HG03095 (cell line): ENCODE data around the gene ZMYND8.
"Not testable (repeated sequence)": the region's sequence is repeated elsewhere in the genome, so short reads cannot be mapped to it uniquely, and the experiment has no call there.

Experiments used
- ATAC-seq: cut with Tn5 transposase; IDR thresholded peaks from one replicate; pipeline ENCODE4 v1.9.1; 2021; ENCODE audit warnings: moderate library complexity; ENCODE audit not compliant: unreplicated experiment

Gene ZMYND8

DNA sequence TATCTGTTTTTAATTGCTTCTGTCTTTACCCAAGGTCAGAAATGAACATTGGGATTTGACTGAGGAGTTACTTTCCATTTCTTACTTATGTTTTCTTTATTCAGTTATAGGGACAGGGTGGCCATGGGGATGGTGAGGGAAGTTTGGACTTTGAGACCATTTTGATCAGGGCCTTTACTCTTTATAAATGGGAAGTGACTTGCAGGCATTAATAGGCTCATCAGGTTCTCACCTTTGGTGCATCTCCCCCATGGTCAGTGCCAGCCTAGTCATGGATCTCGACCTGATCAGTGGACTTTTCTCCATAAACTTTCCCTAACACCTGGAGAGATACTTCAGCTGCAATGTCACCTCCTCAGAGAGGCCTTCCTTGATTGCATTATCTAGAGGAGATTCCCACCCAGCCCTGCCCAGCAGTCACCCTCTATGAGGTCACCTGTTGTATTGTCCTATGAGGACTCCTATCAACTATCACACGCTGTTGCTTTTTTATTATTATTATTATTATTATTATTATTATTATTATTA lies 16.8 kb upstream of the ZMYND8 start:
- ATAC-seq = no peak

DNA sequence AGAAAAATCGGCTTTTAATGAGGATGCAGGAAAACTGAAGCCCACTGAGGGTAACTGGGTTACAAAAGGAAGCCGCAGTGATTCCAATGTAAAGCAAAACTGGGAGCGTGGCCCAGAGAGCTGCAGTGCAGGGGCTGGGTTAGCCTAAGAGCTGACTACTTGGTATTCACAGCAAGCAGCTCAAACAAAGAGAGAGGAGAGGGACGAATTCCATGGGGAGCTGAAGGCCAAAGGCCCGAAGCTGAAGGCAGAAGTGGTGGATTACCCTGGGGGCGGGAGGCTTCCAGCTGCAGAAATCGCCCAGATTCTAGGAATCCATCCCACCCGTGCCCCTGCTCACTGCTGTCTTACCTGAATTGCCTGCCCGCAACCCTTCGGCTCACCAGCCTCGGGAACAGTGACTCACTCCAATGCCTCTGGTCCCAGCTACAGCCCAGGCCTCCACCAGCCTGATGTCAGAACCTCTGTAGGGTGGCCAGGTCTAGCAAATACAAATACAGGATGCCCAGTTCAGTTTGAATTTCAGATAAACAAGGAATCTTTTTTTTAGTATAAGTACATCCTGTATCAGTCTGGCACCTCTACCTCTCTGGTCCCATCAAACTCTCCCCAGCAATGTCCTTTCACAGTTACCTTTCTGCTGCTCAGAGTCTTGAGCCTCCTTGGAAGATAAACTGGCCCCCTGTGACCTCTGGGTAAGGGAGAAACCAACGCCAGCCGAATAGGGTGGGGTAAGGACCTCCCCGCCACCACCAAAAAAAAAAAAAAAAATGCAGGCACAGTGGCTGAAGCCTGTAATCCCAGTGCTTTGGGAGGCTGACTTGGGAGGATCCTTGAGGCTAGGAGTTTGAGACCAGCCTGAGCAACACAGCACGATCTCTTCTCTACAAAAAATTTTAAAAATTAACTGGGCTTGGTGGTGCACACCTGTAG lies 14.6 kb upstream of the ZMYND8 start:
- ATAC-seq = no peak

GRCh38 chr20:47370214-47370613 lies 13.7 kb upstream of the ZMYND8 start:
- ATAC-seq = no peak

- ATAC-seq = no peak
These were observed 11.8 kb upstream of the ZMYND8 start for GRCh38 chr20:47368301-47368700.

DNA sequence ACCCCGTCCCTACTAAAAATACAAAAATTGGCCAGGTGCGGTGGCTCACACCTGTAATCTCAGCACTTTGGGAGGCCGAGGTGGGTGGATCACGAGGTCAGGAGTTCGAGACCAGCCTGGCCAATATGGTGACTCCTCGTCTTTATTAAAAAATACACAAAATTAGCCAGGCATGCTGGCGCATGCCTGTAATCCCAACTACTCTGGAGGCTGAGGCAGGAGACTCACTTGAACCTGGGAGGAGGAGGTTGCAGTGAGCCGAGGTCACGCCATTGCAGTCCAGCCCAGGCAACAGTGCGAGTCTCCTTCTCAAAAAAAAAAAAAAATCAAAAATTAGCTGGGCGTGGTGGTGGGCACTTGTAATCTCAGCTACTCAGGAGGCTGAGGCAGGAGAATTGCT lies 9.8 kb upstream of the ZMYND8 start:
- not testable (repeated sequence) for ATAC-seq

DNA sequence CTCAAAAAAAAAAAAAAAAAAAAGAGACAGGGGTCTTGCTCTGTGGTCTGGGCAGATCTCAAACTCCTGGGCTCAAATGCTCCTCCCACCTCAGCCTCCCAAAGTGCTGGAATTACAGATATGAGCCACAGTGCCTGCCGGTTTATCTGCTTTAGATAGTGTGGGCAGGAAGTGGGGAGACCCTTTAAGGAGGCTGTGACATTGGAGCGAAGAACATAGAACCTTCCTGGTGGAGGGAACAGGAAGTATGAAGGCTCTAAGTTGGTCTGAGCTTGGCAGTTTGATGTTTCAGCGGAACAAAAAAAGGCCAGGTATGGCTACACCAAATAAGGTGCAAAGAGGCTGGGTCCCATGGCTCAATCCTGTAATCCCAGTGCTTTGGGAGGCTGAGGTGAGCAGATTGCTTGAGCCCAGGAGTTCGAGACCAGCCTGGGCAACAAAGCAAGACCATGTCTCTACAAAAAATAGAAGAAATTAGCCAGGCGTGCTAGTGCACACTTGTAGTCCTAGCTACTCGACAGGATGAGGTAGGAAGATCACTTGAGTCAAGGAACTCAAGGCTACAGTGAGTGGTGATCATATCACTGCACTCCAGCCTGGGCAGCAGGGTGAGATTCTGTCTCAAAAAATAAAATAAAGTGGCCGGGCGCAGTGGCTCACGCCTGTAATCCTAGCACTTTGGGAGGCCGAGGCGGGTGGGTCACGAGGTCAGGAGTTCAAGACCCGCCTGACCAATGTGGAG lies 8.7 kb upstream of the ZMYND8 start:
- no peak for ATAC-seq

DNA sequence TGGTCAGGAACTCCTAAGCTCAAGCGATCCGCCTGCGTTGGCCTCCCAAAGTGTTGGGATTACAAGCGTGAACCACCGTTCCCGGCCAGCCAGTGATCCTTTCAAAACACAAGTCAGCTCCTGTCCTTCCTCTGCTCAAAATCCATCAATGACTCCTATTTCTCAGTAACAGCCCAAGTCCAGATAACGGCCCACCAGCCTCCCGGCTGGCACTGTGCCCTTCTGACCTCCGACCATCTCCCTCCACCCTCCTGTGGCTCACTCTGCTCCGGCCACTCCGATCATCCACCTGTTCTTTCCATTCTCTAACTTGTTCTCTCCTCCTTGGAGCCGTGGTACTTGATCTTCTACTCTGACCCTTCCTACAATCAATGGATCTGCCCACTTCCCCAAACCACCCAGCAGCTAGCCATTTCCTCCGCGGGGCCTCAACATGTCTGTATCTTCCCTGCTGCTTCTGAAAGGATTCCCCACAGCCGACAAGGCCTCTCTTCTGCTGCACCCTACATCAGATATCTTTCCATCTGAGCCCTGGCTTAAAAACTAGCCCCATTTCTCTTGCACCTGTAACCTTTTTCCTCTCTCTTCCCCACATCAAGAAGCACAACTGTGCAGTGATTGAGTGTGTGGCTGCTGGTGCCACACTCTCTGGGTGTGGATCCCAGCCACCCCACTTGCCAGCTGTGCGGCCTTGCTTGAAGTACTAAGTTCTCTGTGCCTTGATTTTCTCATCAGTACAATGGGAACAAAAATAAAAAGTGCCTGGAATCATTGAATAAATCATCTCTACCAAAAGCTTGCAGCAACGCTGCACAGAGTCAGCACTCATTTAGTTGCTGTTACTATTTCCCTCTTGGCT lies 6.1 kb upstream of the ZMYND8 start:
- no peak for ATAC-seq

DNA sequence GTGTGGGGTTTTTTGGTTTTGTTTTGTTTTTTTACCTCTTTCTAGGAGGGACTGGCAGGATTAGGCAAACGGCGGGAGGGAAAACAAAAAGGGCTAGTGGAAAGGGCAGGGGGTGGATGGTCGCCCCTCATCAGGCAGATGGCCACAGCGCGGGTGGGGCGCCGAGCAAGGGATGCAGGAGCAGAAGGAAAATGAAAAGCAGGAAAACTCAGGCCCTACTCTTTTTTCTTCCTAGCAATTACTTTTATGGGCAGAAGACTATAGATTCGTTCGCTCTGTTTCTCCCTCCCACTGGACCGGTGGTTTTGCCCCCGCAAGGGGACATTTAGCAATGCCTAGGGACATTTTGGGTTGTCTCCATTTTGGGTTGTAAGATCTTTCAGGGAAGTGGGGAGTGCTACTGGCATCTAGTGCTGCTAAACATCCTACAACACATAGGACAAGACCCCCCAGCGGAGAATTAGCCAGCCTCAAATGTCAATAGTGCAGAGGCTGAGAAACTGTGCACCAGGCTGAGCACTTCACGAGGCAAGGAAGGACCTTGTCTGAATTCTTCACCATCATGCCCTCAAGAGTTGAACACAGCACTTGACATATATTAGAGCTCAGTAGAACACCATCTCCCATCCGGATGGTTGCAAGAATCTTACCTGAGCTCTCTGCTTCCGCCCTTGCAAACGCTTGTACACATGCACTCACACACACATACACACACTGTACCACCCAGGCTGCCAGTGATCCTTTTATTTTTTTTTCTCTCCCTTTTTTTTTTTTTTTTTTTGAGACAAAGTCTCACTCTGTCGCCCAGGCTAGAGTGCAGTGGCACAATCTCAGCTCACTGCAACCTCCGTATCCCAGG lies 4.8 kb upstream of the ZMYND8 start:
- ATAC-seq = no peak

DNA sequence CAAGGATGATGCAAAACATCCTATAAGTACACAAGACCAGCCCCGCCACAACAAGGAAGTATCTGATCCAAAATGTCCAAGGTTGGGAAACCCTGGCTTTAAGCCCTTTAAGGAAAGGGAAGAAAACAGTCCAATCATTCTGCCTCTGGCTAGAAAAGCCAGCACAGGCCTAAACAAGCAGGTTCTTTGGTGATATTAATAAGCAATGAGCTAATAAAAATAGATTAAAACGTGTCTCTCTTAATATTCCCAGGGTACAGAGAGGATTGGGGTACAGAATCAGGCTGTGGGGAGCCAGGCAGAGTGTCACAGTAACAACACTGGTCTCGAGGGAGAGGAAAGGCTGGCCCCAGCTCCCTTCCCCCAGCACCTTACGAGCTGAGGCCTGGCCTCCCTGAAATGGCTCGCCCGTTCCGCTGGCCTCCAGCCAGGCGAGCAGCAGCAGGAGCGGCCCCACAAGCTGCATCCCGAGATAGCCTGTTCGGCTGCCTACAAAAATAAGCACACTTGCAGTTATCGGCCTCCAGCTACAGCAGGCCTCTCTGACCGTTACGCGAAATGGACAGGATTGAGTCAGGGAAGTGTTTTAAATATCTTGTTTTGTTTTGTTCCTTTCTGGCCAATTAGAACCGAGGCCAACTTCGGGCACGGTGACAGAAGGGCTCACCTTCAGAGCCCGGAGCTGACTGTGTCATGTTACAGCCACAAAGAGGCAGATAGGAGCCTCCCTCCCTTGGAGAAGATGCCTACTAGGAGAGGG lies 4.0 kb upstream of the ZMYND8 start:
- no peak for ATAC-seq

- ATAC-seq = no peak
These were observed 3.2 kb upstream of the ZMYND8 start for GRCh38 chr20:47359530-47360296.

DNA sequence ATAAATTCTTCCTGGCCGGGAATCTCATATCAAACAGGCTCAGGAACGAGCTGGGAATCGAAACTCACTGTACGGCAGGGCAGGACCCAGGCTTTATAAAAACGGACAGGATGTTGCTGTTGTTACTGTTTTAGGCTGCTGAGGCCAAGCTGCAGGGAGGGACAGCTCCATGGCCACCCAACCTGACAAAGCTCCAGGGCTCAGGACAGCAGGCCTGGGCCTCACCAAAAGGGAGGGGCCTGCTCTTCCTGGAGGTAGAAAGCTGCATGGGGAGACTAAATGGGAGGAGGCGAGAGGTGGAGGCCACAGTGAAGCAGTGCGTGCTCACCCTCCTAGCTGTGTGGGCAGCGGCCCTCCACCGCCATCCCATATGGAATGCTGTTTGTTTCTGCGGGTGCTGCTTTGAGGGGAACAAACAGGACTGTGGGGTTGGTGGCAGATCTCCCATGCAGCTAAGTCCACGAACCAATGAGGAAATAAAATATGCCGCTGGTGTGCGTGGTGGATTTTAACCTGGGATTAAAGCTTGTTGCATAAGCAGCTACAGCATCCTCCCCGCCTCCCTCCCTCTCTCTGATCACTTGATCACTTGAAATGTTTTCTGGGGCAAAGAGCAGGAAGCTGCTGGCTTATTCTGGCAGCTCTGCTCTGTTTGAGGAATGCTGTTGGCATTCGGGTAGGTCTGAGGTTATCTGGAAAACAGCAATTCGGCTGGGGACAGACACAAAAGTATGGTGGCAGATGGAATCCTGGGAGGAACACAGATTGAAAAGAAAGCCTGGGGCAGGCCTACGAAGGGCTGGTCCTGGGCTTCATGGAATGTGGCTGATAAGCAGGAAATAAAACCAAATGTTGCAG lies 2.4 kb upstream of the ZMYND8 start:
- ATAC-seq = no peak

GRCh38 chr20:47358039-47358671 lies 1.7 kb upstream of the ZMYND8 start:
- ATAC-seq = no peak

DNA sequence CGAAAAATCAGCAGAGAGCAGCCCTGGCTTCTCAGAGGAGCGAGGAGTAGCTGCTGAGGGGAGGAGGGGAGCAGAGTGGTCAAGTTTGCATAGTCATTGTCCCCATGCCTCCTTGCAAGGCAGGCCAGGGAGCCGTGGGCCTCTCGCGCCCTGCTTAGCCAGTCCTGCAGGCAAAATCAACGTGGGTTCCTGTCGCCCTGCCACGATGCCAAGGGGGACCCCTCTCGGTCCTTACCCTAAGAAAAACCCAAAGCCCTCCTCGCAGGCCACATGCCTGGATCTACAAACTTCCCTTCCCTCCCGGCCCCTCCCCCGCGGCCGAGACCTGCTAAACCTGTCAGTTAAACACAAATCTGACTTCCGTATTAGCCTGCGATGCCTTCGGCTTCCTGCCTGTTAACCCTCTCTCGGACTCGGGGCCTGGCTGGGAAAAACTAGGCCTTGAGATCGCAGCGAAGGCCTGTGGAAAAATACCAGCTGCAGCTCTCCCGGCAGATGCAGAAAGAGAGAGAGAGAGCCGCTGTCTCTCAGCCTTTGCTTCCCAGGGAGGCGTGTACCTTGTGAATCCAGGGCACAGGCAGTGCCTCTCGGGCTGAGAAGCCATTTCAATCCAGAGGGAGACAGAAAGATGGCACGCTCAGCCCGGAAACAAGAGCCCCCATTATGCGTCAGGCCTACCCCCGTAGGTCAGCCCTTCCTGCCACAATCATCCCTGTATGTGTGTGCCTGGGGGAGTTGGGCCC lies 968 bp upstream of the ZMYND8 start:
- peak; percentile 45 for ATAC-seq

DNA sequence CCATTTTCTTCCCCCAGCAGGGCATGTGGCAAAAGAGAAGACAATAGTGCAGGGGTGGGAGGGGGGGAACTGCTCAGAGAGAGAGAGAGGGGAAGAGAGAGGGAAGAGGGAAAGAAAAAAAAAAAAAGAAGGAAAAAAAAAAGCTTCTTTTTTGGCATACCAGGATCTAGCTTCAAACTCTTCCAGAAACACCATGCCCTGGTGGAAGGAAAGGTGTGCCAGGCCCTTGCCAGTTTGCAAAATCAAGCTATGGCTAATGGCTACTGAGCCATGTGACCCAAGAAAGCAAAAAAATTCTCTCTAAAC lies 326 bp downstream of the ZMYND8 start:
- ATAC-seq = no peak

DNA sequence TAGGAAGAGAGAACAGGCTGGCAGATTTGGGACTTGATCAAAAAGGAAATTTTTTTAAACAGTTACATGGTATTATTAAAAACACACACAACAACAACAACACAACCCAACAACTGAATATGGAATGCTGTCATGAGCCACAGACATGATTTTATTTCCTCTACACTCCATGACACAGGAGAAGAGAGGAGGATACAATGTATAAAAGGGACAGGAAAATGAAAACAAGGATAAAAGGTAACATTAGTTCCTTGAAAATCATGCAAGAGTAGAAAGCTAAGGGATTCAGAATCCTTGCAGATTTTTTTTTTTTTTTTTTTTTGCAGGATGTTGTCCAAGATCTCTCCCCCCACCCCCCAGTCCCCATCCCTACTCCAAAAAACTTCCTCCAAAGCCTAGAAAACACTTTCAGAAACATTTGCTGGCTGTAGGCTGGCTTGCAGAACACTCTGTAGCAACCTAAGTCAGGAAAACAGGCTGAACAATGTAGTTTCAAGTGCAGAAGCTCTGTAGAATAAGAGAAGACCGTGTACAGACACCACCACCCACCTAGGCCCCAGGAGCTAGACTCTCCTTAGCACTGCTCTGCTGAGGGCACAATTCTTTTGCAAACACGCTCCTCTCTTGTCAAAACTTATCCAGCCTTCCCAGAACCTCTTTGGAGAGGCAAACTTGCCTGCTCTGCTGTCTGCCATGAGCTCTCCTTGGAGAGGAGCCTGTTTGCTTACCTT lies 845 bp downstream of the ZMYND8 start:
- no peak for ATAC-seq
